Activated CD4-positive, alpha-beta T cell treated with anti-CD3 and anti-CD28 coated beads, Interleukin-2, amount 50 U/mL, for 1 hour (primary cell): ENCODE results near the gene CHRNA9.

Source experiments
- DNase-seq: peaks from one replicate; pipeline ENCODE4 v3.0.0-alpha.2; 2020

The CHRNA9 gene

GRCh38 chr4:40347472-40347871, 12.3 kb downstream of the CHRNA9 start:
- no peak for DNase-seq

DNA sequence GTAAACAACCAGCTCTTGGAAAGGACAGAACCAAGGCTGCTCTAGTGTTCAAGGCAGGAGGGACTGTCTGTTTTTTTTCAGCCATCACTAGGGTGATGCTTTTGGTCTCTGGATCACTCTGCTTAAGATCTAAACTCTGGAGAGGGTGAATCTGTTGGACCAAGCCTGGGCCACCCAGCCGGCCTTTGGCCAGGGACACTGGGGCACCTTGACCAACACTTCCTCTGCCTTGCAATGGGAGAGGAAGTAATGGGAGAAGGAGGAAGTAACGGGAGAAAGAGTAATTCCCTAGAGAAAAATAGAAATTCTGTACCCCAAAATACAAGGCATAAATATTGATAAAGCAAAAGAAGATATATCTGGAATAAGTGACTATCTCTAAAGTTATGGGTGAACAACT, 12.9 kb downstream of the CHRNA9 start:
- DNase-seq: no peak

DNA sequence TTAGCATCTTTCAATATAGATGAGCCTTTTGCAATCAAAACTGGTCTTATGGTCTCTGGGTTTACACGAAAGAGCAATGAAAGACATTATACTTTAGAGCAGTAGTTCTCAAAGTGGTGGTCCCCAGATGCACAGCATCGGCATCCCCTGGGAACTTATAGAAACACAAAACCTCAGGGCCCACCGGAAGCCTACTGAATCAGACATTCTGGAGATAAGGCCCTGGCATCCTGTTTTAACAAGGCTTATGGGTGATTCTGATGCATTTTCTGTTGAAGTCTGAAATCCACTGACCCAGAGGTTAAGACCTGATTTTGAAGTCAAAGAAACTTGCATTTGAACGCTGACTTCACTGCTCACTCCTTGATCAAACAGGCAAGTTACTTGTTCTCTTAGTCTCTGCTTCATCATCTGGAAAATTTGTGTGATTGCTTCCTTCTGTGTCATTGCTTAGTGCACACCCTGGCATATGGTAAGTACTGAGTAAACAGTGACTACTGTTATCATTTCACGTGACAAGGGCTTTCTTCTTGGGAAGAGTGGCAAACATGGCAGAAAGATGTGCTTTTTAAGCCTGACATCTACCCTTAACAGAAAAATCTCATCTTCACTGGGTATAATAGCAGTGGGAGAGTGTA, 14.5 kb downstream of the CHRNA9 start:
- DNase-seq: no peak

DNA sequence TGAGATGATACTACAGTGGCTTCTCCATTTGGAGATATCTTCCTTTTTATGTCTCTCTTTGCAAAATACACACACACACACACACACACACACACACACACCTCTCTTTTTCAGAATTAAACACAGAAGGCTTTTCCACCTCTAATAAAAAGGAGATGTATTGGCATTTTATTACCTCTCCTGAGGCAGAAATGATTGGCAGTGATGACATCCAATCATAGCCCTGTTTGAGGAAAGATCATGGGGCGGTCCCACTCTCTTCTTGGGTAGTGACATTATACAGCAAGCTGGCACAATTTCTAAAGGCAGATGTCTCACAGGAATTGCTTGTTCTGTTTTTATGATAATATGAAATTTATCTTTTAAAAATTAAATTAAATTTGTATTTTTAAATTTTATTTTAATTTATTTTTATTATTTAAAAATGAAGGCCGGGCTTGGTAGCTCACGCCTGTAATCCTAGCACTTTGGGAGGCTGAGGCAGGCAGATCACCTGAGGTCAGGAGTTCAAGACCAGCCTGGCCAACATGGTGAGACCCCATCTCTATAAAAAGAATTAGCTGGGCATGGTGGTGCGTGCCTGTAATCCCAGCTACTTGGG, 15.6 kb downstream of the CHRNA9 start:
- no peak for DNase-seq

DNA sequence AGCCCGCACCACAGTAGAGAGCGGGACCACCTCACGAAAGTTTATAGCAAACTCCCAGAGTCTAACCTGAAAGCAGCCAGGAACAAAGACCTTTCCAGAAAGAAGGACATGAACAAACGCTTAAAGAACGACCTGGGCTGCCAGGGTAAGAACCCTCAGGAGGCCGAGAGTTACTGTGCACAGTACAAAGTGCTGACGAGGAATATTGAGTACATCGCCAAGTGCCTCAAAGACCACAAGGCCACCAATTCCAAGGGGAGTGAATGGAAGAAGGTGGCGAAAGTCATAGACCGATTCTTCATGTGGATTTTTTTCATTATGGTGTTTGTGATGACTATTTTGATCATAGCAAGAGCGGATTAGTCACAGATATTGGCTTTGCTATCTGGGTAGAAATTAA, 19.0 kb downstream of the CHRNA9 start:
- DNase-seq: no peak

DNA sequence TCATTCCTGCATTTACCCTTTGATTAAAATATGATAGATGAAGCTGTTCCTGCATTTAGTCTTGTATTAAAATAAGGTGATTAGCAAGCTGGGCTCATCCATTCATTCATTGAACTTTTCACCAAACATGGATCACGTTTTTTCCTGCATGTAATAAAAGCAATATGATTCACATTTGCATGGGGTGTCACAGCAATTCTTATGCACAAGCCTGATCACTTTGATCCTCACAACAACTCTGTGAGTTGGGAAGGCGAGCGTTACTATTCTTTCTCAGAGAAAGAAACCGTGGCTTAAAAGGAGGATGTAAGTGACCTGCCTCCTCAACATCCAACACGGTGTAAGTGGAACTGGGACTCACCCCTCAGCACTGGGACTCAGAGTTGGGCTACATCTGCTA, 20.0 kb downstream of the CHRNA9 start:
- DNase-seq: no peak

DNA sequence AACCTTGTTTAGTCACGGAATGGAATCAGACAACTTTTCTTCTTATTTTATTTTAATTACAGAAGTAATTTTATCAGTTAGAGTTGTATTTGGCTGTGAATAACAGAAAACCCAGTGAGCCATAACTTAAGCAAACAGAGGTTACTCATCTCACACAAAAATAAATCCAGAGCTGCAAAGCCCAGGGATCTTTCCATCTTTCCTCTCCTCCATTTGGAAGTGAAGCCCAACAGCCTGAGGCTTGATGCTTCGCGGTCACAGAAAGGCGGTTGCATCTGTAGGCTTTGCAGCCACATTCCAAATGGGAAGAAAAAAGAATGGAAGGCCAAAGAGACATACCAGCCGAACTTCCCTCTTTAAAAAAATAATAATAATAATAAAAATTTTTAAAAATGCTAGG, 22.6 kb downstream of the CHRNA9 start:
- no peak for DNase-seq

GRCh38 chr4:40361338-40361737, 26.2 kb downstream of the CHRNA9 start:
- no peak for DNase-seq

GRCh38 chr4:40363382-40363920, 28.3 kb downstream of the CHRNA9 start:
- no peak for DNase-seq

GRCh38 chr4:40363945-40364344, 28.8 kb downstream of the CHRNA9 start:
- no peak for DNase-seq

DNA sequence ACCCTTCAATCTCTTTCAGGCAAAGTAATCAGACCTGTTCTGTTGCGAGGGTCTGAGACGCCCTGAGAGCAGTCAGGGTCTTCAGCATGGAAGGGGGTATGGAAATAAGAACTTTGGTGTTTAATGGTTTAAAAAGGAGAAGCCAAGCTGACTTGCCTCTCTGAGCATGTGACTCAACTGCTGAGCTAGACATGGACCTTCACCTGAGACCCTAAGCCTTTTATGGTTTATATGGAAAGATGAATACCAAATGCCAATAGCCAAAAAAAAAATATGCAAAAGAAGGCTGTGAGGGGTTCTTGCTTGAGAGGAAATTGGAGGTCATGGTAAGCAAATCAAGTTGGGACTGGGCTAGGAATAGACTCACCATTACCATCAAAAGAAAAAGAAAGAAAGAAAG, 30.6 kb downstream of the CHRNA9 start:
- no peak for DNase-seq

DNA sequence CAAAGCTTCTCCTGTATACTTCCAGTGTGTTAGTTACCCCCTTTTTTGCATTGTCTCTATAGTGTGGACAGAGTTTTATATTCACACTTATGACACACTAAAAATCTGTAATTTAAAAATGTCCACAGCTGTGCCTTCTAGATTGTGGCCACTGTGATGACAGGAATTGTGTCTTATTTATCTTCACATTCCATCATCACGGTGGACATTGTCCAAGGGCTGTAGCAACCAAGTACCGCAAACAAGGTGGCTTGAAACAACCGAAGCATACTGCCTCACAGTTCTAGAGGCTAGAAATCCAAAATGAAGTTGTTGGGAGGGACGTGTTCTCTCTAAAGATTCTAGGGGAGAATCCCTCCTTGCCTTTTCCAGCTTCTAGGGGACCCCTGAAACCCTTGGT, 32.3 kb downstream of the CHRNA9 start:
- DNase-seq: no peak

DNA sequence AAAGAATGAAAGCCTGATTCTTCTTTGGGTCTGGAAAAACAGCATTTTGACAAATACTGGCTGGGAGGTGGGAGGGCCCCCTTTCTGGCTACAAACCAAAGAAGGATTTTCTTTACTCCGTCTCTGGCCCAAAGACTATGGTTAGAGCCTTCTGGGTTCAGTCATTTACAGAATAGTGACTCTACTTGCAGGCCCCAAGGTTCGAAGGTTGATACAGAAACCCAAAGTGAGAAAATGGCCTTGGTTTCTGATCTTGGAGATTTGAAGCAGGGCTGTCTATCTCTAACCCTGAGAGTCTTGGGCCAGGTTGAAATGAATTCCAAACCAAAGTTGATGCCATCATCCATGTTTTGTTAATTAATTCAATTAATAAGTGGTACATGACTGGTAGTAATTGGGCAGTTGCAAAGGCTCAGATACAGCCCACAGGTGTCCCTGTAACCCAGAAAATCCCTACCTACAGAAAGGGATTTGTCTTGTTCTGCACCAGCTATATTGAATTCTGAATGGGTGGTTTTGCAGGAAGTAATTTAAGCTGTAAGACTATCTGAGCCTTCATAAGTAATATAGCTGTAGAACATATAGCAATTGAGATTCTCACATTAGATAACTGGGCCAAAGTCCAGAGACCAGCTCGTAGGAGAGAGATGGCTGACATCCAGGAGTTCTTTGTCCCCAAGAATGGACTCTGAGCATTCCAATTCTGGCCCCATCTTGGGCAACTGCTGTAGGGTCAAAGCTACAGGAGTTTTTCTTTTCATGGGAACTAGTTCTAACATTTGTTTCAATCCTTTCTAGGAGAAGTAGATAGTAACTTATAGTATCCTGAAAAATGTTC, 34.5 kb downstream of the CHRNA9 start:
- DNase-seq: no peak

- DNase-seq: no peak
Measured at GRCh38 chr4:40372651-40373050, 37.5 kb downstream of the CHRNA9 start.

GRCh38 chr4:40373636-40374035, 38.5 kb downstream of the CHRNA9 start:
- no peak for DNase-seq

- no peak for DNase-seq
Measured at GRCh38 chr4:40375095-40375494, 40.0 kb downstream of the CHRNA9 start.

DNA sequence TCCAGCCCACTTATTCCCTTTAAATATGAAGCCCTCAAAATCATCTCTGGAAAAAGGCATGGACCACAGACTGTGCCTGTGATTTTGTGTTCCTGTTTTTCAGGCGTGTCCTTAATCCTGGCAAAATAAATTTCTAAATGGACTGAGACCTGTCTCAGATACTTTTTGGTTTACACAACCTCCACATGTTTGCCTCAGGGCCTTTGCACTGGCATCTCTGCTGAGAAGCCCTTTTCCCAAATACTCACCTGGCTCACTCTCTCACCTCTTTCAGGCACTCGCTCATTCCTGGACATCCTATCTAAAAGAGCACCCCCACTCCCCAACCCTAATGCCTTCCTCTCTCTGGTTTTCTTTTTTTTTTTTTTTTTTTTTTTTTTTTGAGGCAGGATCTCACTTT, 40.5 kb downstream of the CHRNA9 start:
- no peak for DNase-seq

DNA sequence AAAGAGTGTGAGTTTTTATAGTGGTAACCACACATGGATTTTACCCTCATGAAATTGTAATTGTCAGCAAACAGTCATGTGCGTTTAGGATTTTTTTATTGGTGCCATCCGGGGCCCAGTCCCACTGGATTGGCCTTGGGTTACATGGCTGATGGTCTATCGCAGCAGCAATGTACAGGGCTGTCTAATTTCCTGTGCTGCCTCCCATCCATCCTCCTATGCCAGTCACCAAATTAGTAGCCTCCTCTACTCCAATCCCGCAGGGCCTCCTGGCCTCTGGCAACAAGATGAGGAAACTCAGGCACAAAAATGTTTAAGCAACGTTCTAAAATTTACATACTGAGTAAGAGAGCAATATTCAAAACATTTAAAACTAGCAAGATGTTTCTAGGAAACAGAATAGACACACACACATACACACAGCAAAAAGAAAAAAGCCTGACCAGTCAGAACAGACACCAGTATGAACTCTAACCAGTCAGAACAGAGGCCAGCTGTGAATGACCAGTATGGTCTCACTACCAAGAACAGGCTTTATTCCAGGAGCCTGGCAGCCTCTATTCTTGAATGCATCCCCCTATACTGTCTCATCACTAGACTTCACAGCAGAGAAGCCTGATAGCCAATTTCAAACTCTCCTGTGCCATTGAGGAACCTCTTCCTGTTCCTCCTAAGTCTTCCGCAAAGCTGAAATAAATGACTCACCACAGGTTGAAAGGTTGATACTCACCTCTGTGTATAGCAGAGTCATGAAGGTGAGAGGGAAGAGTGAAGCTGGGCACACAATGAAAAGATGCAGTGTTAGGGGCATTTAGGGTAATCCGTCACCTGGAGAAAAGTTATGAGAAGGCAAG, 42.6 kb downstream of the CHRNA9 start:
- DNase-seq: no peak

DNA sequence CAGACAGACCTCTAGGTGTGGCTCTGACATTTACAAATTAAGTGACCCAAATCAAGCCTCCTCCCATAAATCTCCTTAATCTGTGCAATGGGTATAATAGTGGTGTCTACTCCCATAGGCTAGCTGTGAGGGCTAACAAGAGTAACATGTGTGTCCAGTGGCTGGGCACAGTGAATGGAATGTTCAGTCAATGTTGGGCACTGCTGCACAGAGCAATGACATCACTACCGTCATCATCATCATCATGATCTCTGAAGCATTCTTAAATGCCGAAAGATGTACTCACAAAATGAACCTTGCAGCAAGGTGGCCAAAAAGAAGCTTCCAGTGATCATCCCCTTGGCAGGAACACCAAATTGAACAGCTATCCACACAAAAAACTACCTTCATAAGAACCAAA, 43.5 kb downstream of the CHRNA9 start:
- DNase-seq: no peak

GRCh38 chr4:40379248-40379647, 44.1 kb downstream of the CHRNA9 start:
- DNase-seq: no peak

GRCh38 chr4:40380647-40381046, 45.5 kb downstream of the CHRNA9 start:
- DNase-seq: no peak

- DNase-seq: no peak
Measured at GRCh38 chr4:40388239-40388638, 53.1 kb downstream of the CHRNA9 start.

- no peak for DNase-seq
Measured at GRCh38 chr4:40389986-40390385, 54.9 kb downstream of the CHRNA9 start.
